Body of pancreas (tissue), 4 donors: ENCODE data around the gene USP49. TPM values are rescaled to one million over a fixed set of nuclear protein-coding genes. Genes with fewer than 3 reads are reported as not detected.

Experiments used
- ATAC-seq: fragments of 150-250 bp; one replicate; pipeline ENCODE4 v1.9.1; 2016
- DNase-seq, 4 donors: peaks; one replicate each; pipeline ENCODE4 v3.0.0-alpha.2; 2019
- H3K27ac ChIP-seq, 4 donors: fragments of 200-600 bp; sonication (generic); 1 replicate in 3 of 4; 2 replicates in 1 of 4; pipeline versions ENCODE4 v1.5.1 to v1.6.1; 2016 to 2019; ENCODE audit warnings: mild to moderate bottlenecking in 1 of 4, mixed read lengths in 1 of 4, moderate library complexity in 1 of 4
- H3K27me3 ChIP-seq, 2 donors: fragments of 200-600 bp; sonication (generic); one replicate each; pipeline ENCODE4 v1.6.0; 2016; ENCODE audit warnings: mild to moderate bottlenecking in 1 of 2
- H3K36me3 ChIP-seq, 2 donors: fragments of 200-600 bp; sonication (generic); replicated peaks in 1 of 2; 2 replicates each; pipeline ENCODE4 v1.5.1; 2016; ENCODE audit warnings: low read depth in 2 of 2; ENCODE audit not compliant: insufficient read depth in 1 of 2
- H3K4me1 ChIP-seq: fragments of 200-600 bp; sonication (generic); one replicate; pipeline ENCODE4 v1.6.0; 2016
- H3K4me3 ChIP-seq, 2 donors: fragments of 200-600 bp; sonication (generic); 1 replicate in 1 of 2; 2 replicates in 1 of 2; pipeline ENCODE4 v1.5.1; 2016 to 2019
- H3K9me3 ChIP-seq, 3 donors: fragments of 200-600 bp; sonication (generic); 1 replicate in 2 of 3; 2 replicates in 1 of 3; pipeline ENCODE4 v1.5.1; 2016
- CTCF ChIP-seq, 7 experiments: fragments of 450-650 bp in 4 of 7; fragments of 200-600 bp in 3 of 7; sonication (generic) in 3 of 7; IDR thresholded peaks; one replicate each; pipeline ENCODE4 v1.5.1; 2016 to 2019; ENCODE audit warnings: antibody characterized with exemption in 7 of 7
- POLR2A ChIP-seq, 3 donors: fragments of 450-650 bp; IDR thresholded peaks; one replicate each; pipeline ENCODE4 v1.6.1; 2016; ENCODE audit warnings: antibody characterized with exemption in 3 of 3, mild to moderate bottlenecking in 2 of 3
- WGBS, 2 donors: methylation state at CpG; one replicate each; pipeline ENCODE4 v1.1.5; 2017; 5-methylcytosine and 5-hydroxymethylcytosine counted together
- intact Hi-C: fragments of 100-400 bp; cut with DNase I; formaldehyde crosslinking; loops from one replicate; pipeline ENCODE4 v1.15.1; 2023
- total RNA-seq, 2 donors: library from RNA; depleted of rRNA; stranded (reverse); fragments of >200 nt; gene quantifications; one replicate each; pipeline ENCODE4 v1.1.0, GENCODE V29; 2016

The USP49 gene
- total RNA-seq, 2 donors from 2014 or later = 3.3 to 5.2 TPM

GRCh38 chr6:41805830-41806774 is 89.1 kb downstream of the USP49 start:
- ATAC-seq (no peak), DNase-seq (no peak)
- Histone ChIP-seq H3K27ac (no peak overlapping the region), H3K4me3 (no peak overlapping the region), H3K27me3 (no peaks in the 10 kb centered on the region), H3K4me1 (no peaks in the 10 kb centered on the region), H3K9me3 (no peaks in the 10 kb centered on the region), H3K36me3 (peaks cover 0 to 2% of the 10 kb centered on the region in 2 donors)
- WGBS, 2 donors = 90 to 97% methylated on average over 59 to 68 of the region's 74 CpGs
- TF ChIP-seq CTCF (IDR thresholded peaks at IDR 0.05) (no peak), POLR2A (IDR thresholded peaks at IDR 0.05) (no peak)
- intact Hi-C loops = no loop called here

GRCh38 chr6:41801380-41801779 is 93.8 kb downstream of the USP49 start:
- H3K36me3 ChIP-seq = peaks cover 0 to 2% of the 10 kb centered on the region in 2 donors
- H3K27ac ChIP-seq = no peak overlapping the region
- no peaks in the 10 kb centered on the region for H3K4me1 ChIP-seq
- TF ChIP-seq CTCF (IDR thresholded peaks at IDR 0.05) = peak in 1 of 7 experiments; percentile 12
- no peak for TF ChIP-seq POLR2A (IDR thresholded peaks at IDR 0.05)
- WGBS, 2 donors = 73 to 81% methylated on average over 2 of the region's 2 CpGs
- H3K9me3 ChIP-seq = no peaks in the 10 kb centered on the region
- no peak overlapping the region for H3K4me3 ChIP-seq
- no peaks in the 10 kb centered on the region for H3K27me3 ChIP-seq
- DNase-seq (no peak), ATAC-seq (no peak)
- intact Hi-C loops = no loop called here

- Histone ChIP-seq H3K27me3 (no peaks in the 10 kb centered on the region), H3K36me3 (no peaks in the 10 kb centered on the region), H3K27ac (no peak overlapping the region), H3K4me1 (no peaks in the 10 kb centered on the region), H3K4me3 (no peak overlapping the region), H3K9me3 (no peaks in the 10 kb centered on the region)
- no peak for ATAC-seq
- intact Hi-C loops = no loop called here
- 59 to 68% methylated on average over 2 of the region's 2 CpGs for WGBS, 2 donors
- no peak for TF ChIP-seq POLR2A (IDR thresholded peaks at IDR 0.05)
- DNase-seq = no peak
Measured at GRCh38 chr6:41799559-41799911, 95.6 kb downstream of the USP49 start.

- DNase-seq (no peak), ATAC-seq (no peak)
- no peak overlapping the region for H3K4me3 ChIP-seq
- no peaks in the 10 kb centered on the region for H3K9me3 ChIP-seq
- TF ChIP-seq CTCF (IDR thresholded peaks at IDR 0.05) = no peak
- no peak for TF ChIP-seq POLR2A (IDR thresholded peaks at IDR 0.05)
- no peaks in the 10 kb centered on the region for H3K36me3 ChIP-seq
- intact Hi-C loops = no loop called here
- no peaks in the 10 kb centered on the region for H3K4me1 ChIP-seq
- 91 to 93% methylated on average over 7 of the region's 7 CpGs for WGBS, 2 donors
- H3K27me3 ChIP-seq = no peaks in the 10 kb centered on the region
- no peak overlapping the region for H3K27ac ChIP-seq
Measured at GRCh38 chr6:41798901-41799558, 96.1 kb downstream of the USP49 start.

GRCh38 chr6:41796474-41796873 is 98.7 kb downstream of the USP49 start:
- DNase-seq = no peak
- WGBS, 2 donors = 73 to 79% methylated on average over 2 of the region's 2 CpGs
- H3K27me3 ChIP-seq = no peaks in the 10 kb centered on the region
- no peak for ATAC-seq
- peaks cover 0 to 2% of the 10 kb centered on the region in 2 donors for H3K36me3 ChIP-seq
- no peaks in the 10 kb centered on the region for H3K4me1 ChIP-seq
- intact Hi-C loops = no loop called here
- no peak overlapping the region for H3K4me3 ChIP-seq
- no peak for TF ChIP-seq CTCF (IDR thresholded peaks at IDR 0.05)
- H3K27ac ChIP-seq = no peak overlapping the region
- H3K9me3 ChIP-seq = no peaks in the 10 kb centered on the region
